Measurements from ENCODE around the gene F9.

F9 gene

GRCh38 chrX:139600105-139600504 is 69.6 kb downstream of the F9 start:
- no peak for DNase-seq (ENCODE audit: low spot score)
